ENCODE measurements around the gene ATP5F1C. TPM values are rescaled to one million over a fixed set of nuclear protein-coding genes. Genes with fewer than 3 reads are reported as not detected.
A peak's percentile ranks its signal among the peaks of the same experiment; 100 is the strongest.

ATP5F1C gene
- polyA plus RNA-seq, 3 donors = 364 to 413 (median 400) TPM

DNA sequence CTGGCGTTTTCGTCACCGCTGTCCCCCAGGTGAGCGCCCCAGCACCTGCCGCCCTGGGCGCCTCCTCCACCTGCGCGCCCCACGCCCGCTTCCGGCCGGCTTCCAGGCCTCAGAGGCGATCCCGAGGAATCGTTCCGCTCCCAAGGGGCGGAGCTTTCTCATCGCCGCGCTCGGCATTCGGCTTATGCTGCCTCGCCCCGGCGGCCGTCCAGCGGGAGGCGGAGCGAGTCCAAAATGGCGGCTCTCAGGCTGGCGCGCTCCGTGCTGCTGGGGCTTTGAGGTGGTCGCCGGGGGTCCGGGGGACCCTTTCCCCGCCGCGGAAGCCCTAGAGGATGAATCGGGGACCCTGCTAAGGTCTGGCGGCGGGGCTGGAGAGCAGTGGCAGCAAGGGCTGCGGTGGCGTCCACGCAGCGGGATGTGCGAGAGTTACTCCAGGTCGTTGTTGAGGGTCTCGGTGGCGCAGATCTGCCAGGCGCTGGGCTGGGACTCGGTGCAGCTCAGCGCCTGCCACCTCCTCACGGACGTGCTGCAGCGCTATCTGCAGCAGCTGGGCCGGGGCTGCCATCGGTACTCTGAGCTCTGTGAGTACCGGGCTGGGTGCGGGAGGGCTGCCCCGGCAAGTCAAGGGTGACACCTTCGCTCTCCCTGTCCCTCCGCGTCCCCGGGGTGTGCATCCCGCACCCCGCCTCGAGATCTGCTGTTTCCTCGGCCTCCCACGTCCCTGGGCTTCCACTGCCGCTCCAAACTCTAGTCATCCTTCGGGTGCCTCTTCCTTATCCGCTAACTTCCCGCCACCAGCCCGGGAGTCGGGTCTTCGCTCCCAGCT lies 30.5 kb downstream of the ATP5F1C start, which contains the start of gene TAF3:
TAF3 (plus strand) TSS at position 211 of the 826 bp plus-strand sequence; CDS start at position 416, 205 bp downstream.
- peak; percentile 94 for DNase-seq

- DNase-seq = peak; percentile 45
Observed at GRCh38 chr10:7819121-7819460, 31.1 kb downstream of the ATP5F1C start.

- no peak for DNase-seq
Observed at GRCh38 chr10:7824251-7824650, 36.3 kb downstream of the ATP5F1C start.

DNA sequence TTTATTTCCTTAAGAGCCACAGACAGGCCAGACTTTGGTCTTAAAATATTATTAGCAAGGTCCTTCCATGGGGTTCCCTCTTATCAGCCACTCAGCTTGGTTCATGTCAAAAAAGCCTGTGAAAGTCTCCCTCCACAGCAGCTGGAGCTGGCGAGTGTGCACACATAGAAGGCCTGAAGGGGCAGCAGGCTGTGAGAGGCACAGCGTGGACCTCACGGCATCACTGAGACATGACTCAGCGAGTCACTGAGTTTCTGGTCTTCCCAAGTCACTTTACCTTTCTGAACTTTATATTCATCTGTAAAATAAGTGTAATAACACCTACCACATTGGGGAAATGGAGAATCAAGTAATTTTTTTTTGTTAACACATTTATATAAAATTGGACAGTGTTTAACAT lies 39.0 kb downstream of the ATP5F1C start:
- no peak for DNase-seq

DNA sequence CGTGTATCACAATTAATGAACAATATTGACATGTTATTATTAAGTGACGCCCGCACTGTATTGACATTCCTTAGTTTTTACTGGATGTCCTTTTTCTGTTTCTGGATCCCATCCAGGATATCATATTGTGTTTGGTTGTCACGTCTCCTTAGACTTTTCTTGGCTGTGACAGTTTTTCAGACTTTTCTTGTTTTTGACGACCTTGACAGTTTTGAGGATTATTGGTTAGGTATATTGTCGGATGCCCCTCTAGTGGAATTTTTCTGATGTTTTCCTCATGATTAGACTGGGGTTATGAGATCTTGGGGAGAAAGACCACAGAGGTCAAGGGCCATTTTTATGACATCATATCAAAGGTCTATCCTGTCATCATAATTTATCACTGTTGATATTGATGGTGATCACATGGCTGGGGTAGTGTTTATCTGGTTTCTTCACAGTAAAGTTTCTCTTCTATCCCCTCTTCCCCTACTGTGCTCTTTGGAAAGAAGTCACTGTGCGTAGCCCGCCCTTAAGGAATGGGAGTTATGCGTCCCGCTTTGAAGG lies 41.4 kb downstream of the ATP5F1C start:
- no peak for DNase-seq

DNA sequence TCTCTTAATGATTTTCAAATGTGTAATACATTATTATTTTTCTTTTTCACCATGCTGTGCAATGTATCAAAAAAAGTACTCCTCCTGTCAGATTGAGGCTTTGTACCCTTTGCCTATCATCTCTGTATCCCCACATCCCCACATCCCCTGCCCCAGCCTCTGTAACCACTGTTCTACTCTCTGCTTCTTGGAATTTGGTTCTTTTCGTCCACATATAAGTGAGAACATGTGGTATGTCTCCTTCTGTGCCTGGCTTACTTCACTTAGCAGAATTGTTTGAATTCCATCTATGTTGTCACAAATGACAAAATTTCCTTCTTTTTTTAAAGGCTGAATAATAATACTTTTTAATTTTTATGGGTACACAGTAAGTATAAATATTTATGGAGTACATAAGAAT lies 44.1 kb downstream of the ATP5F1C start:
- no peak for DNase-seq

GRCh38 chr10:7833210-7833609 lies 45.2 kb downstream of the ATP5F1C start:
- no peak for DNase-seq

GRCh38 chr10:7834262-7834661 lies 46.3 kb downstream of the ATP5F1C start:
- no peak for DNase-seq

- no peak for DNase-seq
Observed at GRCh38 chr10:7836571-7836970, 48.6 kb downstream of the ATP5F1C start.

DNA sequence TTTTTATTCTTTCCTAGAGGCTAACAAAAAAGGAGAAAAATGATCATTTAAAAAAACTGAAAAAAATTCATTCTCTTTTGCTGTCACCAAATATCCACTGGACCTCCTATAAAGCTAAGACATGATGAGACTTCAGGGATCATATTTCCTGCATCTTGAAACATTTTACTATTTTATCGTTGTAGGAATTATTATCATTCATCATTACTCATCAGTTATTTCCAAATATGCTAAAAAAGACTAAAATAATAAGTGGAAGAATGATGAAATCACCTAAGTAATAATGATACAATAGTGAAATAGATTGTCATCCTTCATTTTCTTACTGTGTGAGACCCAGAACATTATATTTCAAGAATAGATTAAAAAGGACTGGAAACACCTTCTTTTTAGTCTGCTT lies 58.6 kb downstream of the ATP5F1C start:
- no peak for DNase-seq

GRCh38 chr10:7853226-7853842 lies 65.4 kb downstream of the ATP5F1C start:
- no peak for DNase-seq

DNA sequence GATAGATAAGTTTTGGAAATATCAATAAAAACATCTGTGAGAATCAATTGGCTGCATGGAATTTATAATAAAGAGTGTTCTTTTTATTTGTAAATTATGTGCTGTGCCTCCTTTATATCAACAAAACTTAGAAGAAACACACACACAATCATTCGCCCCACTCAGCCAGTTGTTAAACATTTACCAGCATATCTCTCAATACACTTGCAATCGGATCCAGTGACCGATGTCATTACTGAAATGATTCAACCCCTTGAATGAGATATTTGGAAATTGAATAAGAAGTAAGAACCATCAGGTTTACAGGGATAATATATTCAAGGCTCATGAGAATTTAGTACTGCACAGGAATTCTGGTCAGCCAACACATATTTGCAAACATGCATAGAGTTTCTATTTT lies 65.9 kb downstream of the ATP5F1C start:
- no peak for DNase-seq

DNA sequence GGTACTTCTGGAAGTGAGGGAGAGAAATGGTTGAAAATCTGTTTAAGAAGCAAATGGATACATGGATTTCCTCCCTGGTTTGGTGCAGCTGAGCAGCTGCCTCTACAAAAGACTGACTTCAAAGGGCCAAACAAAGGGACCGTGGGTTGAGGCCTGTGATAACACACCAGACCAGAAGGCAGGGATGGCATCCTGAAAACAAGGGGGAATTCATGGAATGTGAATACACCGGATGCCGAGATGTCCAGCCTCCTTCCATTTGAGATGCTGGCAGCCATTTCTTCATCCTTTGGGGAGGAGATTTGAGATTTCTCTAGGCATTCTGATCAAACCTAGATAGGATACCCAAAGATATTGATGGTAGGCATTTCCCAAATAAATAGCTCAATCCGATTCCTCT lies 67.2 kb downstream of the ATP5F1C start:
- no peak for DNase-seq

DNA sequence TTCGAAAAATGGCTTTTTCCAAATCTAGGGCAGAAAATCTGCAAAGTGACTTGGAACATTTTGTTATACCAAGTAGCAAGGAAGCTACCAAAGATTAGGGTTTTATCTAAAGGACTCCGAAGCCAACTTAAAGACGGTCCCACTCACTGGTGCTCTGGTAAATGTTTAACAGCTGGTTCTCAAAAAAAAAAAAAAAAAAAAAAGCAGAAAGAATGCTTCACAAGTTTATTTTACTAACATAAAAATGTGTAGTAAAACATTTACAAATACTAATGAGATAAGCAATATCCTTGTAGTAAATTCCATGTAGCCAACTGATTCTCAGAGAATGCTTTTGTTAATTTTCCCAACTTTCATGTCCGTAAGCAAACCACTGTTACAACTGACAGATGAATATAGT lies 68.7 kb downstream of the ATP5F1C start:
- DNase-seq = no peak

DNA sequence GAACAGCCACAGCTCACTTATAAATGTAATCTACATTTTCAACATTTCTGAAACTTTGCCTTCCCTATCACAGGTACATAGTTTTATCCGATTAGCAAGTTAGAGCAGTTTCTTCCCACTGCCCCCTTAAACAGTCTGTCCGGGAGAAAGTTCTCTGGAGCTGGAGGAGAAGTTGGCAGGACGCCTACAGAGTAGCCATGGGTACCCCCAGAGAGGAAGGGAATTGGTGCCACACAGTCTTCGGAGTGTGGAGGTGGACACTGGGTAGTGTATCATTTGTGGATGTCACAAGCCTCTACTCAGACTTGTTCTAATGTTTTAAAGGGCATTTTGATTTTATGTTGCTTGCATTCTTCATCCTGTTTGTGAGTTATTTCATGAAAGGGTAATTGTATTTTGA lies 69.3 kb downstream of the ATP5F1C start:
- DNase-seq = no peak

Other genes starting within 250 kb of the ATP5F1C start
- gene ITIH5, start 121.2 kb upstream of the ATP5F1C start, polyA plus RNA-seq (ENCODE audit: insufficient read length in 3 of 3) = 10 to 100 TPM; 20.0 to 29.0 (median 28.1) TPM
- under 1 TPM; 0.29 to 0.49 (median 0.30) TPM for gene ITIH2, start 84.9 kb upstream of the ATP5F1C start, polyA plus RNA-seq (ENCODE audit: insufficient read length in 3 of 3)
- 10 to 100 TPM; 17.4 to 23.7 (median 18.6) TPM for gene KIN, start 184 bp upstream of the ATP5F1C start, polyA plus RNA-seq (ENCODE audit: insufficient read length in 3 of 3)
- 10 to 100 TPM; 11.2 to 12.2 (median 11.3) TPM for gene TAF3, start 30.3 kb downstream of the ATP5F1C start, polyA plus RNA-seq (ENCODE audit: insufficient read length in 3 of 3)